CD14-positive monocyte (primary cell): ENCODE data around the gene FOLR1. TPM values are rescaled to one million over a fixed set of nuclear protein-coding genes. Genes with fewer than 3 reads are reported as not detected.

Source experiments
- DNase-seq, 3 donors: peaks; one replicate each; pipeline ENCODE4 v3.0.0-alpha.2; 2011 to 2022
- H2AFZ ChIP-seq: 2 replicates; pipeline ENCODE4 v1.6.0; 2012; ENCODE audit warnings: mild to moderate bottlenecking, low read depth, low read length, inconsistent platforms; ENCODE audit not compliant: insufficient read depth, poor library complexity, severe bottlenecking
- H3K27ac ChIP-seq, 2 donors: 1 replicate in 1 of 2; 2 replicates in 1 of 2; pipeline ENCODE4 v1.5.1; 2012 to 2013; ENCODE audit warnings: low read length in 2 of 2, control low read depth in 1 of 2, inconsistent platforms in 1 of 2, low read depth in 1 of 2, mild to moderate bottlenecking in 1 of 2
- H3K27me3 ChIP-seq, 2 donors: one replicate each; pipeline versions ENCODE4 v1.6.0 to v1.6.1; 2011 to 2013; ENCODE audit warnings: low read length in 2 of 2; ENCODE audit not compliant: control insufficient read depth in 2 of 2, insufficient read depth in 2 of 2
- H3K36me3 ChIP-seq, 2 donors: replicated peaks in 1 of 2; 1 replicate in 1 of 2; 2 replicates in 1 of 2; pipeline versions ENCODE4 v1.5.1 to v1.6.1; 2012 to 2013; ENCODE audit warnings: low read length in 2 of 2, control low read depth in 1 of 2, inconsistent platforms in 1 of 2, mild to moderate bottlenecking in 1 of 2; ENCODE audit not compliant: insufficient read depth in 2 of 2, control insufficient read depth in 1 of 2
- H3K4me1 ChIP-seq, 2 donors: 1 replicate in 1 of 2; 2 replicates in 1 of 2; pipeline versions ENCODE4 v1.5.1 to v1.6.1; 2012 to 2013; ENCODE audit warnings: low read length in 2 of 2, control low read depth in 1 of 2, inconsistent platforms in 1 of 2, mild to moderate bottlenecking in 1 of 2, moderate library complexity in 1 of 2; ENCODE audit not compliant: insufficient read depth in 2 of 2, control insufficient read depth in 1 of 2
- H3K4me2 ChIP-seq: replicated peaks from 2 replicates; pipeline ENCODE3; 2012; ENCODE audit warnings: low read length, moderate library complexity, mild to moderate bottlenecking; ENCODE audit not compliant: poor library complexity, severe bottlenecking; ENCODE audit errors: extremely low read depth
- H3K4me3 ChIP-seq, 3 experiments: fragments of 200-600 bp in 1 of 3; sonication (generic) in 1 of 3; replicated peaks in 1 of 3; 1 replicate in 2 of 3; 2 replicates in 1 of 3; pipeline ENCODE4 v1.5.1; 2011 to 2013; ENCODE audit warnings: low read length in 3 of 3, mild to moderate bottlenecking in 3 of 3, control low read depth in 2 of 3, low read depth in 2 of 3, inconsistent platforms in 1 of 3, moderate library complexity in 1 of 3
- H3K79me2 ChIP-seq: 2 replicates; pipeline ENCODE4 v1.6.0; 2012; ENCODE audit warnings: mild to moderate bottlenecking, control low read depth, inconsistent platforms, low read length, moderate library complexity; ENCODE audit not compliant: insufficient read depth
- H3K9ac ChIP-seq: 2 replicates; pipeline ENCODE4 v1.6.0; 2017; ENCODE audit warnings: low read length, mild to moderate bottlenecking; ENCODE audit not compliant: insufficient read depth, poor library complexity, severe bottlenecking
- H3K9me3 ChIP-seq, 2 donors: replicated peaks in 1 of 2; 1 replicate in 1 of 2; 2 replicates in 1 of 2; pipeline versions ENCODE4 v1.5.1 to v1.6.1; 2012 to 2013; ENCODE audit warnings: low read length in 2 of 2, control low read depth in 1 of 2; ENCODE audit not compliant: control insufficient read depth in 1 of 2, insufficient read depth in 1 of 2
- H4K20me1 ChIP-seq: 2 replicates; pipeline ENCODE4 v1.6.0; 2012; ENCODE audit warnings: mild to moderate bottlenecking, low read length, control low read depth, moderate library complexity; ENCODE audit not compliant: insufficient read depth
- H3K27ac Mint-ChIP-seq, 7 donors: one replicate each; pipeline ENCODE4 v1.8.0; 2020; ENCODE audit warnings: mild to moderate bottlenecking in 7 of 7, mixed read lengths in 7 of 7, moderate library complexity in 6 of 7, inconsistent platforms in 2 of 7
- H3K27me3 Mint-ChIP-seq, 3 donors: one replicate each; pipeline ENCODE4 v1.8.0; 2021 to 2022; ENCODE audit warnings: low read depth in 3 of 3, mild to moderate bottlenecking in 3 of 3, mixed read lengths in 3 of 3, moderate library complexity in 3 of 3, inconsistent platforms in 1 of 3
- H3K36me3 Mint-ChIP-seq, 2 donors: one replicate each; pipeline ENCODE4 v1.8.0; 2020; ENCODE audit warnings: mixed read lengths in 2 of 2, inconsistent platforms in 1 of 2, mild to moderate bottlenecking in 1 of 2
- H3K4me1 Mint-ChIP-seq: one replicate; pipeline ENCODE4 v1.8.0; 2020; ENCODE audit warnings: mild to moderate bottlenecking, mixed read lengths
- H3K4me3 Mint-ChIP-seq, 2 donors: one replicate each; pipeline ENCODE4 v1.8.0; 2020; ENCODE audit warnings: mild to moderate bottlenecking in 2 of 2, mixed read lengths in 2 of 2, moderate library complexity in 1 of 2
- H3K9me3 Mint-ChIP-seq, 7 donors: one replicate each; pipeline ENCODE4 v1.8.0; 2020 to 2022; ENCODE audit warnings: mixed read lengths in 7 of 7, mild to moderate bottlenecking in 6 of 7, moderate library complexity in 6 of 7, inconsistent platforms in 2 of 7
- WGBS: methylation state at CpG from one replicate; pipeline ENCODE4 v1.1.5; 2013; ENCODE audit warnings: missing lambda C conversion rate; ENCODE audit not compliant: insufficient coverage; 5-methylcytosine and 5-hydroxymethylcytosine counted together
- intact Hi-C, 2 donors: fragments of 100-400 bp; cut with micrococcal nuclease; formaldehyde crosslinking; loops; one replicate each; pipeline versions ENCODE4 v1.15.0 to v1.15.1; 2023
- polyA plus RNA-seq, 3 donors: library from polyadenylated mRNA; depleted of rRNA in 1 of 3; unstranded in 2 of 3; stranded (reverse) in 1 of 3; fragments of 300-500 nt in 2 of 3; fragments of >200 nt in 1 of 3; fragmentation: Illumina TruSeq in 2 of 3; gene quantifications; 1 replicate in 2 of 3; 2 replicates in 1 of 3; pipeline ENCODE4 v1.2.3, GENCODE V29; 2012 to 2021
- TF ChIP-seq, protein P1 (sequence below): fragments of 200-600 bp; IDR thresholded peaks from one replicate; pipeline ENCODE4 v1.8.0; 2022; ENCODE audit warnings: antibody characterized with exemption, mild to moderate bottlenecking

The FOLR1 gene
- polyA plus RNA-seq, 3 donors: not detected

GRCh38 chr11:72208281-72208680 is 16.3 kb downstream of the FOLR1 start:
- peak overlapping the region; percentile 28 for H3K4me2 ChIP-seq

GRCh38 chr11:72209101-72209500 is 17.2 kb downstream of the FOLR1 start:
- Histone ChIP-seq H3K79me2 (no peaks in the 10 kb centered on the region), H3K9me3 (no peaks in the 10 kb centered on the region), H3K36me3 (no peaks in the 10 kb centered on the region), H3K4me3 (peak overlapping the region in 1 of 3 experiments; percentile 40), H3K9ac (no peak overlapping the region), H3K4me1 (peaks cover 48 to 51% of the 10 kb centered on the region in 2 donors), H4K20me1 (no peaks in the 10 kb centered on the region), H3K27me3 (no peaks in the 10 kb centered on the region), H2AFZ (no peak overlapping the region), H3K4me2 (peak overlapping the region; percentile 28), H3K27ac (peak overlapping the region; percentile 10 to 34)
- intact Hi-C loops: no loop called here
- TF ChIP-seq, protein P1, sequence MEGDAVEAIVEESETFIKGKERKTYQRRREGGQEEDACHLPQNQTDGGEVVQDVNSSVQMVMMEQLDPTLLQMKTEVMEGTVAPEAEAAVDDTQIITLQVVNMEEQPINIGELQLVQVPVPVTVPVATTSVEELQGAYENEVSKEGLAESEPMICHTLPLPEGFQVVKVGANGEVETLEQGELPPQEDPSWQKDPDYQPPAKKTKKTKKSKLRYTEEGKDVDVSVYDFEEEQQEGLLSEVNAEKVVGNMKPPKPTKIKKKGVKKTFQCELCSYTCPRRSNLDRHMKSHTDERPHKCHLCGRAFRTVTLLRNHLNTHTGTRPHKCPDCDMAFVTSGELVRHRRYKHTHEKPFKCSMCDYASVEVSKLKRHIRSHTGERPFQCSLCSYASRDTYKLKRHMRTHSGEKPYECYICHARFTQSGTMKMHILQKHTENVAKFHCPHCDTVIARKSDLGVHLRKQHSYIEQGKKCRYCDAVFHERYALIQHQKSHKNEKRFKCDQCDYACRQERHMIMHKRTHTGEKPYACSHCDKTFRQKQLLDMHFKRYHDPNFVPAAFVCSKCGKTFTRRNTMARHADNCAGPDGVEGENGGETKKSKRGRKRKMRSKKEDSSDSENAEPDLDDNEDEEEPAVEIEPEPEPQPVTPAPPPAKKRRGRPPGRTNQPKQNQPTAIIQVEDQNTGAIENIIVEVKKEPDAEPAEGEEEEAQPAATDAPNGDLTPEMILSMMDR: no peak
- Mint-ChIP-seq H3K27ac (peak overlapping the region in 6 of 7 donors; percentile 51 to 80 (median 75)), H3K9me3 (peaks cover 0 to 4% (median 2%) of the 10 kb centered on the region in 7 donors), H3K4me1 (peaks cover 46% of the 10 kb centered on the region), H3K4me3 (peak overlapping the region; percentile 3 to 62), H3K36me3 (no peaks in the 10 kb centered on the region), H3K27me3 (peaks cover 0 to 7% (median 0%) of the 10 kb centered on the region in 3 donors)
- whole genome bisulfite sequencing: 50% methylated on average over 2 of the region's 4 CpGs
- DNase-seq: peak; percentile 52 to 58 (median 58)

More at GRCh38 chr11:72208281-72208680, 16.3 kb downstream of the FOLR1 start:
- no peaks in the 10 kb centered on the region for H3K36me3 ChIP-seq
- Mint-ChIP-seq H3K36me3 (no peaks in the 10 kb centered on the region), H3K27me3 (peaks cover 0 to 7% (median 0%) of the 10 kb centered on the region in 3 donors), H3K4me3 (no peak overlapping the region), H3K27ac (peak overlapping the region in 2 of 7 donors; percentile 56 to 72), H3K4me1 (peaks cover 47% of the 10 kb centered on the region), H3K9me3 (peaks cover 0 to 4% (median 2%) of the 10 kb centered on the region in 7 donors)
- peak overlapping the region; percentile 24 for H2AFZ ChIP-seq
- WGBS: 13% methylated on average over 1 of the region's 3 CpGs
- no peaks in the 10 kb centered on the region for H3K9me3 ChIP-seq
- H3K9ac ChIP-seq: no peak overlapping the region
- no peaks in the 10 kb centered on the region for H3K27me3 ChIP-seq
- H3K79me2 ChIP-seq: no peaks in the 10 kb centered on the region
- peak overlapping the region in 1 of 3 experiments; percentile 40 for H3K4me3 ChIP-seq
- H3K4me1 ChIP-seq: peaks cover 49 to 52% of the 10 kb centered on the region in 2 donors
- intact Hi-C loops: no loop called here
- TF ChIP-seq, protein P1: no peak
- H4K20me1 ChIP-seq: no peaks in the 10 kb centered on the region
- peak in 1 of 3 donors; percentile 23 for DNase-seq
- H3K27ac ChIP-seq: peak overlapping the region in 1 of 2 donors; percentile 34
